Measurements from ENCODE around the gene SNTG2.

DNA sequence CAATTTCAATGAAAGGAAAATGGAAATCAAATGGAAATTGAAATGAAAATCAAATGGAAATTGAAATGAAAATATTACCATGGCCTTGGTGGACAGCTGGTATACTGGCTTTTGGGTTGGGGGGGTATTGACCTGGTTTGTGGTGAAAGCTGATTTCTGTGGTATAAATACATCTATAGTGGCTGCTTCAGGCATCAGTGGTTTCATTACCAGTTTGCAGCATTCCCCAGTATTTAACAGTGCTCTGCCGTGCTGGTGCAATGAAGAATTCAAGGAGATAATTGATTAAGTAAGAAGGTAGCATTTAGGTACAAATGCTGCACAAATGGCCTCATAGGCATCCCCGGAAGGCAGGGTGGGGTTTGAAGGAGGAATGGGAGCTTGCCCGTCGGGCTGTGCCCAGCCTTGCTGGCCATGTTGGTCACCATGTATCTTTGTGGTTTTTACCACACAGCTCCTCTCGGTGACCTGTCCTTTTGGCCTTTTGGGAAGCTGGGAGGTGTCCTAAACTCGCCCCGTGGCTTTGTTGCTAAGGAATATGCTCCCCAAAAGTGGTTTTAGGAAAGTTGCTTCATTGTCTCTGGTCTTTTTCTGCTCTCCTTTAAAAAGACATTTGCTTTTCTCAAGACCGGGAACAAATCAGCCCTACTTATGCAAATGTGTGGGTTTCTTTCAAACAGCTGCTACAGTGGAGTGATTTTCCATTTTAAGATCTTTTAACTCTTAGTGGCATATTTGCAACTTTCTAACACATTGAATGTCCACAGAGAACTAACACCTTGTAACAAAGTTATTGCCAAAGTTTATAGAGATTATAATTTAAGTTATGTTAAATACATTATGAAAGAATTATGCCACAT, 28.6 kb downstream of the SNTG2 start:
- TF ChIP-seq EZH2 (IDR thresholded peaks at IDR 0.05; ENCODE audit: low read length, missing control alignments): no peak
- TF ChIP-seq, protein P1, sequence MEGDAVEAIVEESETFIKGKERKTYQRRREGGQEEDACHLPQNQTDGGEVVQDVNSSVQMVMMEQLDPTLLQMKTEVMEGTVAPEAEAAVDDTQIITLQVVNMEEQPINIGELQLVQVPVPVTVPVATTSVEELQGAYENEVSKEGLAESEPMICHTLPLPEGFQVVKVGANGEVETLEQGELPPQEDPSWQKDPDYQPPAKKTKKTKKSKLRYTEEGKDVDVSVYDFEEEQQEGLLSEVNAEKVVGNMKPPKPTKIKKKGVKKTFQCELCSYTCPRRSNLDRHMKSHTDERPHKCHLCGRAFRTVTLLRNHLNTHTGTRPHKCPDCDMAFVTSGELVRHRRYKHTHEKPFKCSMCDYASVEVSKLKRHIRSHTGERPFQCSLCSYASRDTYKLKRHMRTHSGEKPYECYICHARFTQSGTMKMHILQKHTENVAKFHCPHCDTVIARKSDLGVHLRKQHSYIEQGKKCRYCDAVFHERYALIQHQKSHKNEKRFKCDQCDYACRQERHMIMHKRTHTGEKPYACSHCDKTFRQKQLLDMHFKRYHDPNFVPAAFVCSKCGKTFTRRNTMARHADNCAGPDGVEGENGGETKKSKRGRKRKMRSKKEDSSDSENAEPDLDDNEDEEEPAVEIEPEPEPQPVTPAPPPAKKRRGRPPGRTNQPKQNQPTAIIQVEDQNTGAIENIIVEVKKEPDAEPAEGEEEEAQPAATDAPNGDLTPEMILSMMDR (conservative IDR thresholded peaks at IDR 0.05 in 1 of 2, IDR thresholded peaks at IDR 0.05 in 1 of 2; ENCODE audit: low read depth in 1 of 2, low read length in 2 of 2): no peak
